ENCODE measurements around the gene OR2S2.

- TF ChIP-seq POLR2A (IDR thresholded peaks at IDR 0.05) (no peak), CTCF (IDR thresholded peaks at IDR 0.05 in 4 of 5, conservative IDR thresholded peaks at IDR 0.05 in 1 of 5) (no peak)
Measured at GRCh38 chr9:35972093-35972492, 14.1 kb upstream of the OR2S2 start.

All from gastrocnemius medialis (tissue), 4 donors.